Neural cell (in vitro differentiated cells): ENCODE results near the gene MPPED1. TPM values are rescaled to one million over a fixed set of nuclear protein-coding genes. Genes with fewer than 3 reads are reported as not detected.

Experiments used
- H2AFZ ChIP-seq: fragments of 200-600, 300-800 bp; sonication (generic), shearing (Covaris generic); 2 replicates; pipeline ENCODE4 v1.6.0; 2014; ENCODE audit warnings: low read depth, mild to moderate bottlenecking, antibody characterized with exemption, low read length, moderate library complexity
- H3F3A ChIP-seq: fragments of 200-600 bp; shearing (Covaris generic); 2 replicates; pipeline ENCODE4 v1.6.1; 2016; ENCODE audit warnings: mild to moderate bottlenecking, moderate library complexity, mixed read lengths, antibody characterized with exemption, low read length; ENCODE audit not compliant: insufficient read depth, poor library complexity, severe bottlenecking
- H3K27ac ChIP-seq: fragments of 200-600, 300-800 bp; sonication (generic), shearing (Covaris generic); 2 replicates; pipeline ENCODE4 v1.5.1; 2014; ENCODE audit warnings: mild to moderate bottlenecking, low read length, moderate library complexity
- H3K27me3 ChIP-seq: fragments of 300-800, 200-600 bp; sonication (generic), shearing (Covaris generic); 2 replicates; pipeline ENCODE4 v1.6.0; 2014; ENCODE audit warnings: mild to moderate bottlenecking, low read depth, low read length, moderate library complexity; ENCODE audit not compliant: insufficient read depth
- H3K36me3 ChIP-seq: fragments of 300-800, 200-600 bp; sonication (generic), shearing (Covaris generic); 2 replicates; pipeline ENCODE4 v1.5.1; 2014; ENCODE audit warnings: mild to moderate bottlenecking, antibody characterized with exemption, low read length, moderate library complexity; ENCODE audit not compliant: insufficient read depth
- H3K4me2 ChIP-seq: fragments of 300-800, 200-600 bp; sonication (generic), shearing (Covaris generic); 2 replicates; pipeline ENCODE4 v1.6.0; 2014; ENCODE audit warnings: mild to moderate bottlenecking, low read length
- H3K4me3 ChIP-seq: fragments of 300-800, 200-600 bp; sonication (generic), shearing (Covaris generic); 2 replicates; pipeline ENCODE4 v1.5.1; 2014; ENCODE audit warnings: mild to moderate bottlenecking, low read length, moderate library complexity
- H3K79me2 ChIP-seq: fragments of 200-600 bp; shearing (Covaris generic); replicated peaks from 2 replicates; pipeline ENCODE4 v1.6.0; 2014; ENCODE audit warnings: mild to moderate bottlenecking, low read length, moderate library complexity; ENCODE audit not compliant: insufficient read depth
- H3K9ac ChIP-seq: fragments of 300-800, 200-600 bp; sonication (generic), shearing (Covaris generic); 2 replicates; pipeline ENCODE4 v1.6.1; 2016; ENCODE audit warnings: mild to moderate bottlenecking, low read length, mixed read lengths
- H3K9me2 ChIP-seq: fragments of 200-600 bp; shearing (Covaris generic); 2 replicates; pipeline ENCODE4 v1.6.1; 2016; ENCODE audit warnings: mild to moderate bottlenecking, low read length, mixed read lengths; ENCODE audit not compliant: insufficient read depth
- H3K9me3 ChIP-seq: fragments of 200-600, 300-800 bp; sonication (generic), shearing (Covaris generic); 2 replicates; pipeline ENCODE4 v1.6.1; 2016; ENCODE audit warnings: mild to moderate bottlenecking, mixed run types, low read length, moderate library complexity, mixed read lengths
- H4K20me1 ChIP-seq: fragments of 200-600 bp; shearing (Covaris generic); 2 replicates; pipeline ENCODE4 v1.6.1; 2016; ENCODE audit warnings: mild to moderate bottlenecking, mixed run types; ENCODE audit not compliant: insufficient read depth
- CTCF ChIP-seq: fragments of 450-650 bp; IDR thresholded peaks from 2 replicates; pipeline ENCODE4 v1.5.1; 2014; ENCODE audit warnings: antibody characterized with exemption, mild to moderate bottlenecking, moderate library complexity; ENCODE audit not compliant: poor library complexity, severe bottlenecking
- EP300 ChIP-seq: fragments of 450-650 bp; conservative IDR thresholded peaks from 2 replicates; pipeline ENCODE4 v1.6.1; 2014; ENCODE audit warnings: antibody characterized with exemption, mild to moderate bottlenecking, moderate library complexity; ENCODE audit not compliant: poor library complexity, severe bottlenecking
- EZH2 ChIP-seq: fragments of 200-600, 300-800 bp; shearing (Covaris generic), sonication (generic); IDR thresholded peaks from 2 replicates; pipeline ENCODE4 v1.6.1; 2014; ENCODE audit warnings: antibody characterized with exemption, low read length, borderline replicate concordance, mild to moderate bottlenecking; ENCODE audit not compliant: insufficient read depth, poor library complexity, severe bottlenecking
- MXI1 ChIP-seq: fragments of 450-650 bp; conservative IDR thresholded peaks from 2 replicates; pipeline ENCODE4 v1.6.1; 2014; ENCODE audit warnings: antibody characterized with exemption, mild to moderate bottlenecking; ENCODE audit not compliant: poor library complexity, severe bottlenecking
- POLR2AphosphoS5 ChIP-seq: IDR thresholded peaks from 2 replicates; pipeline ENCODE4 v1.6.1; 2012
- RAD21 ChIP-seq: fragments of 450-650 bp; conservative IDR thresholded peaks from 2 replicates; pipeline ENCODE4 v1.6.1; 2014; ENCODE audit warnings: antibody characterized with exemption, mild to moderate bottlenecking, moderate library complexity
- SMC3 ChIP-seq: fragments of 450-650 bp; conservative IDR thresholded peaks from 2 replicates; pipeline ENCODE4 v1.6.1; 2014; ENCODE audit warnings: antibody characterized with exemption, mild to moderate bottlenecking, moderate library complexity; ENCODE audit not compliant: poor library complexity
- TAF1 ChIP-seq: IDR thresholded peaks from 2 replicates; pipeline ENCODE4 v1.6.1; 2012; ENCODE audit warnings: low read depth
- polyA plus RNA-seq: library from polyadenylated mRNA; depleted of rRNA; stranded (reverse); fragments of >200 nt; gene quantifications from 2 replicates; pipeline ENCODE4 v1.2.3, GENCODE V29; 2014
- TF ChIP-seq, protein P1 (sequence below): IDR thresholded peaks from 2 replicates; pipeline ENCODE4 v1.6.1; 2012; ENCODE audit warnings: borderline replicate concordance

MPPED1 gene
- polyA plus RNA-seq, 1 donor from 2014 or later = 33.4 TPM

GRCh38 chr22:43423046-43423445, 11.2 kb downstream of the MPPED1 start:
- Histone ChIP-seq H3K27me3 (no peaks in the 10 kb centered on the region), H3K9ac (no peak overlapping the region), H3K36me3 (no peaks in the 10 kb centered on the region), H3K9me2 (no peaks in the 10 kb centered on the region), H4K20me1 (no peaks in the 10 kb centered on the region), H3K4me2 (no peak overlapping the region), H2AFZ (no peak overlapping the region), H3F3A (no peaks in the 10 kb centered on the region), H3K4me3 (no peak overlapping the region), H3K79me2 (no peaks in the 10 kb centered on the region), H3K9me3 (no peaks in the 10 kb centered on the region), H3K27ac (no peak overlapping the region)
- TF ChIP-seq EP300 (no peak), POLR2AphosphoS5 (no peak), SMC3 (no peak), CTCF (no peak), TAF1 (no peak), EZH2 (no peak), MXI1 (no peak), RAD21 (no peak)
- TF ChIP-seq, protein P1, sequence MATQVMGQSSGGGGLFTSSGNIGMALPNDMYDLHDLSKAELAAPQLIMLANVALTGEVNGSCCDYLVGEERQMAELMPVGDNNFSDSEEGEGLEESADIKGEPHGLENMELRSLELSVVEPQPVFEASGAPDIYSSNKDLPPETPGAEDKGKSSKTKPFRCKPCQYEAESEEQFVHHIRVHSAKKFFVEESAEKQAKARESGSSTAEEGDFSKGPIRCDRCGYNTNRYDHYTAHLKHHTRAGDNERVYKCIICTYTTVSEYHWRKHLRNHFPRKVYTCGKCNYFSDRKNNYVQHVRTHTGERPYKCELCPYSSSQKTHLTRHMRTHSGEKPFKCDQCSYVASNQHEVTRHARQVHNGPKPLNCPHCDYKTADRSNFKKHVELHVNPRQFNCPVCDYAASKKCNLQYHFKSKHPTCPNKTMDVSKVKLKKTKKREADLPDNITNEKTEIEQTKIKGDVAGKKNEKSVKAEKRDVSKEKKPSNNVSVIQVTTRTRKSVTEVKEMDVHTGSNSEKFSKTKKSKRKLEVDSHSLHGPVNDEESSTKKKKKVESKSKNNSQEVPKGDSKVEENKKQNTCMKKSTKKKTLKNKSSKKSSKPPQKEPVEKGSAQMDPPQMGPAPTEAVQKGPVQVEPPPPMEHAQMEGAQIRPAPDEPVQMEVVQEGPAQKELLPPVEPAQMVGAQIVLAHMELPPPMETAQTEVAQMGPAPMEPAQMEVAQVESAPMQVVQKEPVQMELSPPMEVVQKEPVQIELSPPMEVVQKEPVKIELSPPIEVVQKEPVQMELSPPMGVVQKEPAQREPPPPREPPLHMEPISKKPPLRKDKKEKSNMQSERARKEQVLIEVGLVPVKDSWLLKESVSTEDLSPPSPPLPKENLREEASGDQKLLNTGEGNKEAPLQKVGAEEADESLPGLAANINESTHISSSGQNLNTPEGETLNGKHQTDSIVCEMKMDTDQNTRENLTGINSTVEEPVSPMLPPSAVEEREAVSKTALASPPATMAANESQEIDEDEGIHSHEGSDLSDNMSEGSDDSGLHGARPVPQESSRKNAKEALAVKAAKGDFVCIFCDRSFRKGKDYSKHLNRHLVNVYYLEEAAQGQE = no peak

GRCh38 chr22:43424201-43424600, 12.4 kb downstream of the MPPED1 start:
- Histone ChIP-seq H3K9me3 (no peaks in the 10 kb centered on the region), H3F3A (no peaks in the 10 kb centered on the region), H3K27me3 (no peaks in the 10 kb centered on the region), H3K4me2 (no peak overlapping the region), H3K9ac (no peak overlapping the region), H3K79me2 (no peaks in the 10 kb centered on the region), H3K27ac (no peak overlapping the region), H2AFZ (no peak overlapping the region), H3K4me3 (no peak overlapping the region), H3K9me2 (no peaks in the 10 kb centered on the region), H3K36me3 (no peaks in the 10 kb centered on the region), H4K20me1 (no peaks in the 10 kb centered on the region)
- TF ChIP-seq EP300 = no peak
- TF ChIP-seq, protein P1 = no peak
- no peak for TF ChIP-seq CTCF
- no peak for TF ChIP-seq TAF1
- no peak for TF ChIP-seq SMC3
